ENCODE results near the gene PPEF1. TPM values are rescaled to one million over a fixed set of nuclear protein-coding genes. Genes with fewer than 3 reads are reported as not detected.

PPEF1 gene
- total RNA-seq, 1 donor from 2014 or later, result not detected

DNA sequence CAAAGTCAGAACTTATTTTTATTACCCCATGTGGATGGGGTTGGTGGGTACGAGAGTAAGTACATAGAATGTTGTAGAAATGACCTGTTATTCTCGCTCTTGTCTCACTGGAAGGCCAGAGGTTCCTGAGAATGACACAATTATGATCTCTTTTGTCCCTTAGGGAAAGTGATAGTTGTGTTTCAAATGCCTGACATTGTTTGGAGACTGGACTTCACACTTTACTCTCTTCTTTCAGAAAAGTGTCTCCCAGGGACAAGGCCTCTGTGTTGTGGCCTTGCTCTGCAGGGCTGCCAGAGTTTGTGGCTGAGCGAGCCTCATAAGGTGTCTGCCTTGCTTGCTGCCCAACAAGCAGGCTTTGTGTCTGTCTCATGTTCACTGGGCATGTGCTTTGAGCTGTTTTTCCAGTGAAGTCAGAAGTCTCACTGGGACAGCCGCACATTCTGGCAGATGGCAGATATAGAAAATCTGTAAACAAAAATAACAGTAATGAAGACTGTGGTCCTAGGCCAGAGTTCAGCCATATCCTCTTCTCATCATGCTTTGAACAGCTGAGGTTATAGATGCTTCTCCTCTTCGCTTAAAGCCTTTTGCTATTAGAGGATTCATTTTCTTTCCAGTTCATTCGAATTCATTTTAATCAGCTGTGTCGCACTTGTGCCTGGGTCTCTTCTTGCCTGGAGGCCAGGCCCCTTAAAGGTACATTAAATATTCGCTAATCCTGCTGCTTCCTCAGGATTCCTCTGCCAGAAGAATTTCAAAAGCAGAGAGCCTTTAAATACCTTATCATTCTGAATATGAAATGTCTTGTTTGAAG is 14.4 kb downstream of the PPEF1 start:
- Histone ChIP-seq H3K9ac (ENCODE audit: low read length) (no peak overlapping the region), H2AFZ (ENCODE audit: low read depth, low read length) (no peak overlapping the region), H3K9me3 (ENCODE audit: insufficient read depth, low read depth, low read length) (no peaks in the 10 kb centered on the region), H4K20me1 (ENCODE audit: insufficient read depth, low read length) (no peaks in the 10 kb centered on the region), H3K4me3 (ENCODE audit: insufficient read depth, low read depth, low read length) (no peak overlapping the region), H3K27me3 (ENCODE audit: insufficient read depth, low read length) (no peaks in the 10 kb centered on the region), H3K36me3 (ENCODE audit: insufficient read depth, low read length) (no peaks in the 10 kb centered on the region), H3K4me1 (ENCODE audit: insufficient read depth, low read length) (no peaks in the 10 kb centered on the region), H3K27ac (ENCODE audit: low read depth, low read length) (no peak overlapping the region), H3K4me2 (ENCODE audit: low read length) (no peak overlapping the region), H3K79me2 (ENCODE audit: insufficient read depth, low read length) (no peaks in the 10 kb centered on the region)
- no peak overlapping the region for H3K27ac Mint-ChIP-seq (ENCODE audit: unreplicated experiment)
- H3K4me1 Mint-ChIP-seq (ENCODE audit: low read depth, unreplicated experiment), result peaks cover 5% of the 10 kb centered on the region
- DNase-seq (ENCODE audit: low read depth) (no peak), FAIRE-seq (no peak)
- no peak overlapping the region for H3K4me3 Mint-ChIP-seq (ENCODE audit: unreplicated experiment)
- H3K27me3 Mint-ChIP-seq (ENCODE audit: low read depth, unreplicated experiment), result no peaks in the 10 kb centered on the region
- H3K9me3 Mint-ChIP-seq (ENCODE audit: unreplicated experiment), result no peaks in the 10 kb centered on the region
- H3K36me3 Mint-ChIP-seq (ENCODE audit: low read depth, unreplicated experiment), result no peaks in the 10 kb centered on the region
- no peak for TF ChIP-seq EZH2 (IDR thresholded peaks at IDR 0.05; ENCODE audit: insufficient read depth, low read length)
- TF ChIP-seq, protein P1, sequence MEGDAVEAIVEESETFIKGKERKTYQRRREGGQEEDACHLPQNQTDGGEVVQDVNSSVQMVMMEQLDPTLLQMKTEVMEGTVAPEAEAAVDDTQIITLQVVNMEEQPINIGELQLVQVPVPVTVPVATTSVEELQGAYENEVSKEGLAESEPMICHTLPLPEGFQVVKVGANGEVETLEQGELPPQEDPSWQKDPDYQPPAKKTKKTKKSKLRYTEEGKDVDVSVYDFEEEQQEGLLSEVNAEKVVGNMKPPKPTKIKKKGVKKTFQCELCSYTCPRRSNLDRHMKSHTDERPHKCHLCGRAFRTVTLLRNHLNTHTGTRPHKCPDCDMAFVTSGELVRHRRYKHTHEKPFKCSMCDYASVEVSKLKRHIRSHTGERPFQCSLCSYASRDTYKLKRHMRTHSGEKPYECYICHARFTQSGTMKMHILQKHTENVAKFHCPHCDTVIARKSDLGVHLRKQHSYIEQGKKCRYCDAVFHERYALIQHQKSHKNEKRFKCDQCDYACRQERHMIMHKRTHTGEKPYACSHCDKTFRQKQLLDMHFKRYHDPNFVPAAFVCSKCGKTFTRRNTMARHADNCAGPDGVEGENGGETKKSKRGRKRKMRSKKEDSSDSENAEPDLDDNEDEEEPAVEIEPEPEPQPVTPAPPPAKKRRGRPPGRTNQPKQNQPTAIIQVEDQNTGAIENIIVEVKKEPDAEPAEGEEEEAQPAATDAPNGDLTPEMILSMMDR (IDR thresholded peaks at IDR 0.05; ENCODE audit: insufficient read depth, low read depth, low read length), result no peak

DNA sequence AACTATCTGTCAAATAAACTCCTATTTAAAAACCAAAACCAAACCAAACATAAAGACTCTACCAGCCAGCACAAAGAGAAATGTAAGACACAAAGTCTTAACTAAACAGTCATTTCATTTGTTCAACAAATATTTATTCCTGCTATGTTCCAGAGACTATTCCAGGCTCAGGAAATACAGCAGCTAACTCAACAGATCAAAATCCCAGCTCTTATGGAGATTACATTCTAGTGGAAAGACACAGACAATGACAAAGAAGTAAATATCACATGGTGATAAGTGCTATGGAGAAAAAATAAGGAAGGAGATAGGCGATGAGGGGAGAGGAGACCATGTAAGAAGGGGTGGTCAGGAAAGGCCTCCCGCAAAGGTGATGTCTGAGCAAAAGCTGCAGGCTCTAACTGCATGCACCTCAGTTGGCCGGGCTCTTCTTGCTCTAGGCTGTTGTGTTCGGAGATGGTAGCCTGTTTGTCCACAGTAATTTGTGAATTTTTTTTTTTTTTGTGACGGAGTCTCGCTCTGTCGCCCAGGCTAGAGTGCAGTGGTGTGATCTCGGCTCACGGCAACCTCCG is 15.1 kb downstream of the PPEF1 start:
- Histone ChIP-seq H3K9ac (ENCODE audit: low read length) (no peak overlapping the region), H3K27me3 (ENCODE audit: insufficient read depth, low read length) (no peaks in the 10 kb centered on the region), H3K4me1 (ENCODE audit: insufficient read depth, low read length) (no peaks in the 10 kb centered on the region), H2AFZ (ENCODE audit: low read depth, low read length) (no peak overlapping the region), H4K20me1 (ENCODE audit: insufficient read depth, low read length) (no peaks in the 10 kb centered on the region), H3K27ac (ENCODE audit: low read depth, low read length) (no peak overlapping the region), H3K4me3 (ENCODE audit: insufficient read depth, low read depth, low read length) (no peak overlapping the region), H3K79me2 (ENCODE audit: insufficient read depth, low read length) (no peaks in the 10 kb centered on the region), H3K4me2 (ENCODE audit: low read length) (no peak overlapping the region), H3K36me3 (ENCODE audit: insufficient read depth, low read length) (no peaks in the 10 kb centered on the region), H3K9me3 (ENCODE audit: insufficient read depth, low read depth, low read length) (no peaks in the 10 kb centered on the region)
- no peaks in the 10 kb centered on the region for H3K9me3 Mint-ChIP-seq (ENCODE audit: unreplicated experiment)
- FAIRE-seq (peak; percentile 32), DNase-seq (ENCODE audit: low read depth) (no peak)
- TF ChIP-seq, protein P1 (IDR thresholded peaks at IDR 0.05; ENCODE audit: insufficient read depth, low read depth, low read length), result no peak
- TF ChIP-seq EZH2 (IDR thresholded peaks at IDR 0.05; ENCODE audit: insufficient read depth, low read length), result no peak
- no peak overlapping the region for H3K4me3 Mint-ChIP-seq (ENCODE audit: unreplicated experiment)
- H3K4me1 Mint-ChIP-seq (ENCODE audit: low read depth, unreplicated experiment), result peaks cover 5% of the 10 kb centered on the region
- no peaks in the 10 kb centered on the region for H3K36me3 Mint-ChIP-seq (ENCODE audit: low read depth, unreplicated experiment)
- no peak overlapping the region for H3K27ac Mint-ChIP-seq (ENCODE audit: unreplicated experiment)
- no peaks in the 10 kb centered on the region for H3K27me3 Mint-ChIP-seq (ENCODE audit: low read depth, unreplicated experiment)
